Neuron (in vitro differentiated cells): ENCODE results near the gene IDH3B.

Experiments
- H2AFZ ChIP-seq: one replicate; pipeline ENCODE4 v1.6.1; 2013; ENCODE audit warnings: low read depth, mild to moderate bottlenecking, inconsistent platforms, low read length, moderate library complexity
- H3K27me3 ChIP-seq: one replicate; pipeline ENCODE4 v1.6.1; 2013; ENCODE audit warnings: low read length; ENCODE audit not compliant: insufficient read depth
- H3K36me3 ChIP-seq: one replicate; pipeline ENCODE4 v1.6.1; 2013; ENCODE audit warnings: low read length; ENCODE audit not compliant: insufficient read depth
- H3K4me1 ChIP-seq: one replicate; pipeline ENCODE4 v1.6.1; 2013; ENCODE audit warnings: low read length; ENCODE audit not compliant: insufficient read depth
- H3K4me3 ChIP-seq: 2 replicates; pipeline ENCODE4 v1.5.1; 2013; ENCODE audit warnings: mild to moderate bottlenecking, low read length, moderate library complexity
- H3K9me3 ChIP-seq: one replicate; pipeline ENCODE4 v1.6.1; 2013; ENCODE audit warnings: low read length

Gene IDH3B

GRCh38 chr20:2612073-2612472 lies 51.9 kb downstream of the IDH3B start:
- Histone ChIP-seq H2AFZ (no peak overlapping the region), H3K4me1 (no peaks in the 10 kb centered on the region), H3K36me3 (no peaks in the 10 kb centered on the region), H3K4me3 (no peak overlapping the region), H3K9me3 (peaks cover 2% of the 10 kb centered on the region), H3K27me3 (no peaks in the 10 kb centered on the region)

GRCh38 chr20:2610941-2611720 lies 52.9 kb downstream of the IDH3B start:
- Histone ChIP-seq H3K36me3 (no peaks in the 10 kb centered on the region), H3K9me3 (no peaks in the 10 kb centered on the region), H3K4me3 (no peak overlapping the region), H3K27me3 (no peaks in the 10 kb centered on the region), H2AFZ (no peak overlapping the region), H3K4me1 (no peaks in the 10 kb centered on the region)

- Histone ChIP-seq H3K9me3 (no peaks in the 10 kb centered on the region), H3K36me3 (no peaks in the 10 kb centered on the region), H3K4me1 (no peaks in the 10 kb centered on the region), H3K27me3 (no peaks in the 10 kb centered on the region), H2AFZ (no peak overlapping the region), H3K4me3 (no peak overlapping the region)
Observed at GRCh38 chr20:2610326-2610725, 53.7 kb downstream of the IDH3B start.
